NB4 (cell line): ENCODE measurements around the gene XIST.

ENCODE experiments used
- DNase-seq: peaks from one replicate; pipeline ENCODE4 v3.0.0; 2010; ENCODE audit warnings: low read depth
- H3K4me3 ChIP-seq: one replicate; pipeline ENCODE4 v1.5.1; 2011; ENCODE audit warnings: mild to moderate bottlenecking, low read depth, low read length, moderate library complexity
- CTCF ChIP-seq: IDR thresholded peaks from one replicate; pipeline ENCODE4 v1.5.1; 2012; ENCODE audit warnings: low read depth, low read length
- MAX ChIP-seq: IDR thresholded peaks from 2 replicates; pipeline ENCODE4 v1.6.1; 2011; ENCODE audit warnings: low read depth, low read length
- MYC ChIP-seq: IDR thresholded peaks from 2 replicates; pipeline ENCODE4 v1.6.1; 2011; ENCODE audit warnings: low read depth, low read length
- POLR2A ChIP-seq: IDR thresholded peaks from 2 replicates; pipeline ENCODE4 v1.6.1; 2011; ENCODE audit warnings: mild to moderate bottlenecking; ENCODE audit not compliant: insufficient read length; ENCODE audit errors: extremely low read depth

XIST gene

GRCh38 chrX:73863852-73864251 lies 11.3 kb upstream of the XIST start:
- no peak overlapping the region for H3K4me3 ChIP-seq
- TF ChIP-seq POLR2A = no peak
- no peak for TF ChIP-seq MYC
- TF ChIP-seq MAX = no peak
- TF ChIP-seq CTCF = no peak
- DNase-seq = no peak

- no peak overlapping the region for H3K4me3 ChIP-seq
- no peak for DNase-seq
- TF ChIP-seq CTCF (no peak), MYC (no peak), MAX (no peak), POLR2A (no peak)
Observed at GRCh38 chrX:73863268-73863667, 10.8 kb upstream of the XIST start.

GRCh38 chrX:73859622-73860021 lies 7.1 kb upstream of the XIST start:
- no peak for DNase-seq
- TF ChIP-seq CTCF = no peak
- no peak for TF ChIP-seq MAX
- no peak for TF ChIP-seq POLR2A
- TF ChIP-seq MYC = no peak
- no peak overlapping the region for H3K4me3 ChIP-seq

- peak; percentile 68 for DNase-seq
- H3K4me3 ChIP-seq = no peak overlapping the region
- TF ChIP-seq CTCF (peak; percentile 49), MAX (no peak), POLR2A (no peak)
Observed at GRCh38 chrX:73855546-73855945, 3.0 kb upstream of the XIST start.

GRCh38 chrX:73852022-73852421 lies 492 bp downstream of the XIST start:
- TF ChIP-seq POLR2A (no peak), MYC (no peak), MAX (no peak), CTCF (no peak)
- H3K4me3 ChIP-seq = no peak overlapping the region
- no peak for DNase-seq
